Neural crest cell (in vitro differentiated cells): ENCODE data around the gene UGT1A4. TPM values are rescaled to one million over a fixed set of nuclear protein-coding genes. Genes with fewer than 3 reads are reported as not detected.

Experiments
- DNase-seq: peaks from one replicate; pipeline ENCODE4 v3.0.0; 2021; ENCODE audit warnings: low read depth, mixed read lengths, low spot score
- H3K27ac Mint-ChIP-seq: one replicate; pipeline ENCODE4 v1.8.0; 2021; ENCODE audit warnings: mild to moderate bottlenecking, mixed read lengths; ENCODE audit not compliant: unreplicated experiment
- H3K27me3 Mint-ChIP-seq: 2 replicates; pipeline ENCODE4 v1.8.0; 2021; ENCODE audit warnings: low read depth, mild to moderate bottlenecking, mixed read lengths
- H3K36me3 Mint-ChIP-seq: 2 replicates; pipeline ENCODE4 v1.8.0; 2021; ENCODE audit warnings: low read depth, mild to moderate bottlenecking, mixed read lengths
- H3K4me1 Mint-ChIP-seq: 2 replicates; pipeline ENCODE4 v1.8.0; 2021; ENCODE audit warnings: mixed read lengths
- H3K4me3 Mint-ChIP-seq: one replicate; pipeline ENCODE4 v1.8.0; 2021; ENCODE audit warnings: mild to moderate bottlenecking, mixed read lengths
- H3K9me3 Mint-ChIP-seq: 2 replicates; pipeline ENCODE4 v1.8.0; 2021; ENCODE audit warnings: mixed read lengths
- CTCF ChIP-seq: fragments of 200-600 bp; sonication (generic); conservative IDR thresholded peaks from 2 replicates; pipeline ENCODE4 v1.5.0; 2021; ENCODE audit warnings: antibody characterized with exemption, mild to moderate bottlenecking
- total RNA-seq: library from RNA; stranded (reverse); gene quantifications from 2 replicates; pipeline ENCODE4 v1.2.1, GENCODE V29; 2021

UGT1A4 gene
- total RNA-seq, 1 donor from 2014 or later, result not detected

GRCh38 chr2:233674995-233675394 lies 43.5 kb upstream of the UGT1A4 start:
- H3K27ac Mint-ChIP-seq, result no peak overlapping the region
- peaks cover 4% of the 10 kb centered on the region for H3K9me3 Mint-ChIP-seq
- no peak for DNase-seq
- TF ChIP-seq CTCF, result peak; percentile 23
- H3K4me3 Mint-ChIP-seq, result no peak overlapping the region
- peaks cover 2% of the 10 kb centered on the region for H3K27me3 Mint-ChIP-seq
- no peaks in the 10 kb centered on the region for H3K4me1 Mint-ChIP-seq
- H3K36me3 Mint-ChIP-seq, result no peaks in the 10 kb centered on the region

- Mint-ChIP-seq H3K36me3 (no peaks in the 10 kb centered on the region), H3K4me1 (no peaks in the 10 kb centered on the region), H3K9me3 (peaks cover 4% of the 10 kb centered on the region), H3K27me3 (peaks cover 2% of the 10 kb centered on the region), H3K4me3 (no peak overlapping the region), H3K27ac (no peak overlapping the region)
- no peak for DNase-seq
- TF ChIP-seq CTCF, result no peak
Observed at GRCh38 chr2:233676046-233676445, 42.5 kb upstream of the UGT1A4 start.

GRCh38 chr2:233679196-233679595 lies 39.3 kb upstream of the UGT1A4 start:
- Mint-ChIP-seq H3K27ac (peak overlapping the region; percentile 47), H3K4me1 (no peaks in the 10 kb centered on the region)

GRCh38 chr2:233680361-233681045 lies 38.0 kb upstream of the UGT1A4 start:
- TF ChIP-seq CTCF, result no peak
- Mint-ChIP-seq H3K4me3 (no peak overlapping the region), H3K4me1 (no peaks in the 10 kb centered on the region), H3K27ac (no peak overlapping the region), H3K9me3 (peaks cover 4% of the 10 kb centered on the region), H3K27me3 (peaks cover 5% of the 10 kb centered on the region), H3K36me3 (no peaks in the 10 kb centered on the region)
- no peak for DNase-seq

More at GRCh38 chr2:233679196-233679595, 39.3 kb upstream of the UGT1A4 start:
- peaks cover 4% of the 10 kb centered on the region for H3K9me3 Mint-ChIP-seq
- peaks cover 5% of the 10 kb centered on the region for H3K27me3 Mint-ChIP-seq
- no peak overlapping the region for H3K4me3 Mint-ChIP-seq
- H3K36me3 Mint-ChIP-seq, result no peaks in the 10 kb centered on the region
- TF ChIP-seq CTCF, result no peak
- DNase-seq, result no peak

GRCh38 chr2:233681521-233682099 lies 36.9 kb upstream of the UGT1A4 start, which contains the start of gene UGT1A7:
Gene UGT1A7 (plus strand): TSS chr2:233681901. CDS start chr2:233681938, 37 bp downstream.
- Mint-ChIP-seq H3K27ac (no peak within 1 kb of the TSS), H3K27me3 (peaks cover 5% of the 10 kb centered on the region), H3K4me1 (no peaks in the 10 kb centered on the region), H3K9me3 (no peaks in the 10 kb centered on the region), H3K36me3 (no peaks in the 10 kb centered on the region), H3K4me3 (no peak within 1 kb of the TSS)
- no peak for TF ChIP-seq CTCF
- no peak for DNase-seq
